Ishikawa (cell line): ENCODE data around the gene DNAJC15.

Experiments
- CEBPB ChIP-seq: IDR thresholded peaks from 2 replicates; pipeline ENCODE4 v1.6.1; 2012
- CREB1 ChIP-seq: IDR thresholded peaks from 2 replicates; pipeline ENCODE4 v1.6.1; 2012; ENCODE audit warnings: low read depth
- EGR1 ChIP-seq: IDR thresholded peaks from 2 replicates; pipeline ENCODE4 v1.6.1; 2012
- EP300 ChIP-seq: IDR thresholded peaks from 2 replicates; pipeline ENCODE4 v1.6.1; 2012; ENCODE audit warnings: borderline replicate concordance
- FOXM1 ChIP-seq: IDR thresholded peaks from 2 replicates; pipeline ENCODE4 v1.6.1; 2012; ENCODE audit warnings: low read depth, borderline replicate concordance
- MAX ChIP-seq: IDR thresholded peaks from 2 replicates; pipeline ENCODE4 v1.6.1; 2012
- NFIC ChIP-seq: IDR thresholded peaks from 2 replicates; pipeline ENCODE4 v1.6.1; 2012
- RAD21 ChIP-seq: IDR thresholded peaks from 2 replicates; pipeline ENCODE4 v1.6.1; 2012; ENCODE audit warnings: low read depth
- REST ChIP-seq: IDR thresholded peaks from 2 replicates; pipeline ENCODE4 v1.6.1; 2012; ENCODE audit warnings: low read depth, mild to moderate bottlenecking
- TAF1 ChIP-seq: IDR thresholded peaks from 2 replicates; pipeline ENCODE4 v1.6.1; 2012; ENCODE audit warnings: low read depth, mild to moderate bottlenecking
- TCF12 ChIP-seq: IDR thresholded peaks from 2 replicates; pipeline ENCODE4 v1.6.1; 2012; ENCODE audit warnings: low read depth
- TEAD4 ChIP-seq: IDR thresholded peaks from 2 replicates; pipeline ENCODE4 v1.6.1; 2012
- YY1 ChIP-seq: IDR thresholded peaks from 2 replicates; pipeline ENCODE4 v1.6.1; 2012; ENCODE audit warnings: low read depth
- ZBTB7A ChIP-seq: IDR thresholded peaks from 2 replicates; pipeline ENCODE4 v1.6.1; 2012; ENCODE audit warnings: low read depth
- TF ChIP-seq, protein P1 (sequence below): IDR thresholded peaks from 2 replicates; pipeline ENCODE4 v1.6.1; 2012

The DNAJC15 gene

DNA sequence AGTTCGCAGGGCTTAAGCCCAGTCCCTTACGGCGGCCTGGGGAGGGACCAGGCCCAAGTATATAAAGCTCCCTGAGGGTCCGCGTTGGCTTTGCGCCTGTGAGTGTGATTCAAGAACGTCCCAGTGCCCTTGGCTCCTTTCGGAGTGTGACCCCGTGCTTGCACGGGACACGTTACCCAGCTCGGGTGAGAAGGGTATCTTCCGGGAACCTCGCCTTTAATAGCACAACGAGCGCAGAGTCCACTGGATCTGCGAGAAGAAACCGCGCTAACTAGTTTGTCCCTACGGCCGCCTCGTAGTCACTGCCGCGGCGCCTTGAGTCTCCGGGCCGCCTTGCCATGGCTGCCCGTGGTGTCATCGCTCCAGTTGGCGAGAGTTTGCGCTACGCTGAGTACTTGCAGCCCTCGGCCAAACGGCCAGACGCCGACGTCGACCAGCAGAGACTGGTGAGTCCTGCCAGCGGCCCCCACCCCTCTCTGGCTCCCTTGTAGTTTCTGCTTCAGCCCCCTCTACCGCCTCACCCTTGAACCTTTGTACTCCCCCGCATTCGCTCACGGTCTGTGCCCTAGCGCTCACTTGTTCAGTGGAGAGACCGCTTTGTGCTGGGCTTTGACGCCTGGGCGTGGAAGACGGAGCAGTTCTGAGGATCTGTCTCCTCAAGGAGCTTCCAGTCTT lies at the start of gene DNAJC15:
TSS of gene DNAJC15 (plus strand) at position 298 of the 675 bp plus-strand sequence. CDS start at position 339, 41 bp downstream.
- TF ChIP-seq EGR1 (no peak), TAF1 (peak; percentile 32; the same call in 1 of the 2 replicates), TEAD4 (no peak), YY1 (peak; percentile 69)

DNA sequence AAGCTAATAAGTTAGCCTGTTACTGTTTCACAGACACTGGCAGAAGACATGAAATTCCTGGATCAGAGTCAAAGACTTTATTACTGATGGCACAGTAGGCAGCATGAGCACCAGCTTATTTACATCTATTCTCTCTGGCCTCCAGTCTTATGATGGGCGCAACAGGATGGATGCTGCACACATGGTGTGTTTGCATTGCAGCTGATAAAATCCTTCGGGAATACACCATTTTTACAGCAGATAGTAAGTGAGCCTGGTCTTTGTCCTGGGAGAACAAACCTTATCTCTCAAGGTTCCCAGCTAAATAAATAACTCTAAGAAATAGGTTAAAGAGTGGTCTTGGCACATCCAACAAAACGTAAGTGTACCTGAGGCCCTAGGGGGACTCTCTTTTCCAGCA lies 47.3 kb upstream of the DNAJC15 start:
- TF ChIP-seq EP300 (no peak), YY1 (no peak), EGR1 (no peak), TEAD4 (no peak), CREB1 (no peak), ZBTB7A (no peak), REST (no peak), NFIC (no peak), TAF1 (no peak), FOXM1 (no peak), MAX (no peak), RAD21 (no peak), CEBPB (no peak), TCF12 (no peak)
- TF ChIP-seq, protein P1, sequence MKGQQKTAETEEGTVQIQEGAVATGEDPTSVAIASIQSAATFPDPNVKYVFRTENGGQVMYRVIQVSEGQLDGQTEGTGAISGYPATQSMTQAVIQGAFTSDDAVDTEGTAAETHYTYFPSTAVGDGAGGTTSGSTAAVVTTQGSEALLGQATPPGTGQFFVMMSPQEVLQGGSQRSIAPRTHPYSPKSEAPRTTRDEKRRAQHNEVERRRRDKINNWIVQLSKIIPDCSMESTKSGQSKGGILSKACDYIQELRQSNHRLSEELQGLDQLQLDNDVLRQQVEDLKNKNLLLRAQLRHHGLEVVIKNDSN: no peak

GRCh38 chr13:42977219-42977659 lies 46.1 kb upstream of the DNAJC15 start:
- TF ChIP-seq REST (no peak), TEAD4 (no peak), ZBTB7A (no peak), YY1 (no peak), FOXM1 (no peak), CEBPB (no peak), RAD21 (no peak), NFIC (no peak), EP300 (no peak), CREB1 (no peak), EGR1 (no peak)

- TF ChIP-seq YY1 (no peak), RAD21 (no peak), TCF12 (no peak), MAX (no peak), CEBPB (no peak), FOXM1 (no peak)
- TF ChIP-seq, protein P1: no peak
These were observed 42.1 kb upstream of the DNAJC15 start for GRCh38 chr13:42981317-42981716.

DNA sequence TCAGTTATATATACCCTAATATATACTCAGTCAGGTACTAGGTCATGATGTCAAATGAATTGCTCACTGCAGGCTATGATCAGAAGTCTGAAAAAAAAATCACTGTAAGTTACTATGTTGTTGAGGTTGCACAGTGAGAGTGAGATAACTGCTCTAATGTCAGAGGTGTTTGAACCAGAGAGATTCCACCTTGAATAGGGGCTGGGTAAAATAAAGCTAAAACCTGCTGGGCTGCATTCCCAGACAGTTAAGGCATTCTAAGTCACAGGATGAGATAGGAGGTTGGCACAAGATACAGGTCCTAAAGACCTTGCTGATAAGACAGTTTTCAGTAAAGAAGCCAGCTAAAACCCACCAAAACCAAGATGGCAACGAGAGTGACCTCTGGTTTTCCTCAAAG lies 41.5 kb upstream of the DNAJC15 start:
- TF ChIP-seq TCF12 (no peak), YY1 (no peak), TEAD4 (peak; percentile 61; the same call in 1 of the 2 replicates), CEBPB (no peak), EP300 (0 out of 2 replicates have a peak, but pooled peaks have one; percentile 33)

- TF ChIP-seq, protein P1: no peak
- TF ChIP-seq CEBPB: no peak
- TF ChIP-seq ZBTB7A: no peak
- no peak for TF ChIP-seq NFIC
- no peak for TF ChIP-seq TAF1
- no peak for TF ChIP-seq RAD21
- TF ChIP-seq TCF12: no peak
- TF ChIP-seq TEAD4: no peak
- TF ChIP-seq REST: no peak
- TF ChIP-seq EP300: no peak
- TF ChIP-seq FOXM1: no peak
- TF ChIP-seq CREB1: no peak
- TF ChIP-seq YY1: no peak
- no peak for TF ChIP-seq MAX
- TF ChIP-seq EGR1: no peak
These were observed 39.4 kb upstream of the DNAJC15 start for GRCh38 chr13:42984026-42984425.
